A549 (cell line): Measurements from ENCODE around the gene SLC35F3. TPM values are rescaled to one million over a fixed set of nuclear protein-coding genes. Genes with fewer than 3 reads are reported as not detected.
A peak's percentile ranks its signal among the peaks of the same experiment; 100 is the strongest.

Experiments
- ATAC-seq, 2 experiments: fragments of 200-7000 bp in 1 of 2; fragments of >200 bp in 1 of 2; cut with Nextera tagmentation in 1 of 2; cut with Tn5 transposase in 1 of 2; 3 replicates each; pipeline versions ENCODE4 v1.8.0 to v1.9.1; 2018 to 2020; ENCODE audit warnings: mild to moderate bottlenecking in 1 of 2, moderate library complexity in 1 of 2
- CTCF ChIA-PET: fragments of 300-600 bp; sonication (Branson Sonifier 250); formaldehyde crosslinking; extraction: SDS; loops from one replicate; lab custom pipeline; 2021; ENCODE audit warnings: antibody characterized with exemption, inconsistent platforms; lab: Yijun Ruan, JAX
- POLR2A ChIA-PET: fragments of 350-600 bp; formaldehyde crosslinking; extraction: SDS; loops from one replicate; lab custom pipeline; 2021; ENCODE audit warnings: antibody characterized with exemption, inconsistent platforms; lab: Yijun Ruan, JAX
- DNase-seq, 2 experiments: peaks; one replicate each; pipeline versions ENCODE4 v3.0.0 to v3.0.0-alpha.2; 2011 to 2016; ENCODE audit warnings: low read depth in 1 of 2, low spot score in 1 of 2
- FAIRE-seq: peaks from 2 replicates; lab custom pipeline; 2011; peaks lifted over from hg19 to GRCh38; lab: Jason Lieb, UNC
- H3K27ac ChIP-seq, 2 experiments: fragments of >200 bp; sonication (Bioruptor Twin); formaldehyde crosslinking; 3 replicates each; pipeline ENCODE4 v1.5.1; 2016 to 2017
- H3K4me1 ChIP-seq: fragments of >200 bp; sonication (Bioruptor Twin); formaldehyde crosslinking; 3 replicates; pipeline ENCODE4 v1.6.1; 2016
- H3K4me2 ChIP-seq: fragments of >200 bp; sonication (Bioruptor Twin); formaldehyde crosslinking; 3 replicates; pipeline ENCODE4 v1.6.1; 2016
- H3K4me3 ChIP-seq: fragments of >200 bp; sonication (Bioruptor Twin); formaldehyde crosslinking; 3 replicates; pipeline ENCODE4 v1.5.1; 2016
- H3K9me3 ChIP-seq: fragments of >200 bp; sonication (Bioruptor Twin); formaldehyde crosslinking; 3 replicates; pipeline ENCODE4 v1.6.1; 2016
- ATOH8 ChIP-seq: fragments of 250-450 bp; sonication (Bioruptor Pico); IDR thresholded peaks from 2 replicates; pipeline ENCODE4 v1.5.0; 2020; ENCODE audit warnings: low read depth, mild to moderate bottlenecking, moderate library complexity
- CBX8 ChIP-seq: fragments of 200-600 bp; sonication (generic); IDR thresholded peaks from 2 replicates; pipeline ENCODE4 v1.6.1; 2016
- CHD2 ChIP-seq: fragments of 150-350 bp; IDR thresholded peaks from 2 replicates; pipeline ENCODE4 v1.6.1; 2014; ENCODE audit warnings: low read length; ENCODE audit not compliant: partially characterized antibody
- EHF ChIP-seq: fragments of 250-450 bp; sonication (Bioruptor Pico); IDR thresholded peaks from 2 replicates; pipeline ENCODE4 v1.5.0; 2020; ENCODE audit warnings: mild to moderate bottlenecking
- EHMT2 ChIP-seq: fragments of 200-600 bp; sonication (generic); IDR thresholded peaks from 2 replicates; pipeline ENCODE4 v1.6.1; 2016; ENCODE audit warnings: antibody characterized with exemption, low read depth, mild to moderate bottlenecking, moderate library complexity
- FOSB ChIP-seq: fragments of 250-450 bp; sonication (Bioruptor Pico); IDR thresholded peaks from 2 replicates; pipeline ENCODE4 v1.5.0; 2020; ENCODE audit warnings: mild to moderate bottlenecking, moderate library complexity
- FOSL2 ChIP-seq, 2 experiments: fragments of 450-650 bp in 1 of 2; fragments of >200 bp in 1 of 2; sonication (Bioruptor Twin) in 1 of 2; formaldehyde crosslinking; IDR thresholded peaks; 2 replicates each; pipeline versions ENCODE4 v1.5.0 to v1.6.1; 2016 to 2020; ENCODE audit warnings: mild to moderate bottlenecking in 1 of 2, moderate library complexity in 1 of 2
- FOXS1 ChIP-seq: fragments of 250-450 bp; sonication (Bioruptor Pico); IDR thresholded peaks from 2 replicates; pipeline ENCODE4 v1.5.0; 2020; ENCODE audit warnings: mild to moderate bottlenecking, moderate library complexity
- HEYL ChIP-seq: fragments of 250-450 bp; sonication (Bioruptor Pico); IDR thresholded peaks from 2 replicates; pipeline ENCODE4 v1.8.0; 2021; ENCODE audit warnings: mild to moderate bottlenecking, moderate library complexity
- HOXB5 ChIP-seq: fragments of 250-450 bp; sonication (Bioruptor Pico); IDR thresholded peaks from 2 replicates; pipeline ENCODE4 v1.5.0; 2020; ENCODE audit warnings: mild to moderate bottlenecking, moderate library complexity
- JUN ChIP-seq, 2 experiments: fragments of >200 bp; sonication (Bioruptor Twin); formaldehyde crosslinking; IDR thresholded peaks; 2 replicates in 1 of 2; 3 replicates in 1 of 2; pipeline ENCODE4 v1.6.1; 2016 to 2017
- KDM5A ChIP-seq: fragments of 200-600 bp; sonication (generic); IDR thresholded peaks from 2 replicates; pipeline ENCODE4 v1.6.1; 2016; ENCODE audit warnings: antibody characterized with exemption, mild to moderate bottlenecking
- MAX ChIP-seq: IDR thresholded peaks from 2 replicates; pipeline ENCODE4 v1.6.1; 2012
- NPAS2 ChIP-seq: fragments of 250-450 bp; sonication (Bioruptor Pico); IDR thresholded peaks from 2 replicates; pipeline ENCODE4 v1.8.0; 2022; ENCODE audit warnings: mild to moderate bottlenecking, moderate library complexity, borderline replicate concordance
- POLR2AphosphoS2 ChIP-seq: conservative IDR thresholded peaks from 2 replicates; pipeline ENCODE4 v1.6.1; 2012; ENCODE audit warnings: low read length, improper control_type of control experiment, inconsistent platforms
- RAD21 ChIP-seq, 2 experiments: fragments of >200 bp in 1 of 2; sonication (Bioruptor Twin) in 1 of 2; formaldehyde crosslinking in 1 of 2; IDR thresholded peaks in 1 of 2; conservative IDR thresholded peaks in 1 of 2; 2 replicates in 1 of 2; 3 replicates in 1 of 2; pipeline ENCODE4 v1.6.1; 2012 to 2018; ENCODE audit warnings: inconsistent platforms in 1 of 2
- RARB ChIP-seq: fragments of 250-450 bp; sonication (Bioruptor Pico); IDR thresholded peaks from 2 replicates; pipeline ENCODE4 v1.8.0; 2021; ENCODE audit warnings: mild to moderate bottlenecking, moderate library complexity
- RFX5 ChIP-seq: fragments of 450-650 bp; IDR thresholded peaks from 2 replicates; pipeline ENCODE4 v1.7.1; 2014; ENCODE audit warnings: antibody characterized with exemption, mild to moderate bottlenecking, moderate library complexity
- SMC3 ChIP-seq: fragments of >200 bp; sonication (Bioruptor Twin); formaldehyde crosslinking; IDR thresholded peaks from 3 replicates; pipeline ENCODE4 v1.6.1; 2018; ENCODE audit warnings: inconsistent platforms
- TP53 ChIP-seq: fragments of 250-450 bp; sonication (Bioruptor Pico); IDR thresholded peaks from 2 replicates; pipeline ENCODE4 v1.5.0; 2021; ENCODE audit warnings: mild to moderate bottlenecking, moderate library complexity
- ZFP36 ChIP-seq: fragments of 450-650 bp; IDR thresholded peaks from 2 replicates; pipeline ENCODE4 v1.6.1; 2014; ENCODE audit warnings: borderline replicate concordance; ENCODE audit not compliant: partially characterized antibody
- WGBS: methylation state at CpG from one replicate; pipeline ENCODE4 v1.1.6; 2017; ENCODE audit errors: missing lambda C conversion rate; 5-methylcytosine and 5-hydroxymethylcytosine counted together
- polyA plus RNA-seq, 4 experiments: library from polyadenylated mRNA; depleted of rRNA in 3 of 4; stranded (reverse); fragments of >200 nt; fragmentation: RNase III in 1 of 4; extraction: RNeasy Plus Mini Kit Qiagen cat#74134 plus additional on column Dnase treatment in 1 of 4; gene quantifications; 2 replicates in 3 of 4; 3 replicates in 1 of 4; pipeline ENCODE4 v1.2.3, GENCODE V29; 2011 to 2017
- TF ChIP-seq, protein P1 (sequence below): fragments of 150-350 bp; IDR thresholded peaks from 2 replicates; pipeline ENCODE4 v1.6.1; 2014; ENCODE audit warnings: low read depth, mild to moderate bottlenecking, low read length
- TF ChIP-seq, protein P2 (sequence below): fragments of >200 bp; sonication (Bioruptor Twin); formaldehyde crosslinking; IDR thresholded peaks from 3 replicates; pipeline ENCODE4 v1.6.1; 2016

SLC35F3 gene
- polyA plus RNA-seq, 2 of the 4 experiments (the other 2 are of a cell fraction): 5.5 to 7.8 TPM

DNA sequence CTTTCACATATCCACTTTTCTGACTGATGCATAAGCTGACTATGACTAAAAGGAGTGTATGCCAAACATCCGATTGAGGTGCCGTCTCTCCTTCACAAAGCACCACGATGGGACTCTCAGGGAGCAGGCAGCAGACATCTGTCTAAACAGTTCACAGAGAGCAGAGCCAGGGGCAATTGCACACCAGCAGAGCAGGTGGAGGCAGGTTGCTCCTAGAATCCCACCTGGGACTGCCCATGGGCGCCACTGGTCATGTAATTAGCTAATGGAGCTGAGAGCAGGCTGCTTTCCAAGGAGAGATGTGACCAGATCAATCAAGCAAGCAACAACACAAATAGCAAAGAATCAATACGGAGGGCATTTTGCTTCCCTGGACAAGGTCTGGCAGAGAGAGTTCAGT lies 438.3 kb downstream of the SLC35F3 start:
- ChIA-PET CTCF (interaction anchor here (0.6 to 1.4 kb wide), 3 partner anchors 16 to 228 kb away, joined by 3 to 4 read pairs (median 4); no protein-coding TSS in a partner anchor), POLR2A (no interaction called here)
- no peak for DNase-seq

GRCh38 chr1:234345237-234345636 lies 440.8 kb downstream of the SLC35F3 start:
- WGBS: 90% methylated on average over 1 of the region's 1 CpG
- FAIRE-seq: no peak
- TF ChIP-seq HEYL (CRISPR knock-in tag): no peak
- TF ChIP-seq, protein P1, sequence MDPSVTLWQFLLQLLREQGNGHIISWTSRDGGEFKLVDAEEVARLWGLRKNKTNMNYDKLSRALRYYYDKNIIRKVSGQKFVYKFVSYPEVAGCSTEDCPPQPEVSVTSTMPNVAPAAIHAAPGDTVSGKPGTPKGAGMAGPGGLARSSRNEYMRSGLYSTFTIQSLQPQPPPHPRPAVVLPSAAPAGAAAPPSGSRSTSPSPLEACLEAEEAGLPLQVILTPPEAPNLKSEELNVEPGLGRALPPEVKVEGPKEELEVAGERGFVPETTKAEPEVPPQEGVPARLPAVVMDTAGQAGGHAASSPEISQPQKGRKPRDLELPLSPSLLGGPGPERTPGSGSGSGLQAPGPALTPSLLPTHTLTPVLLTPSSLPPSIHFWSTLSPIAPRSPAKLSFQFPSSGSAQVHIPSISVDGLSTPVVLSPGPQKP: no peak
- Histone ChIP-seq H3K4me3 (no peak overlapping the region), H3K4me2 (no peak overlapping the region), H3K27ac (no peak overlapping the region), H3K4me1 (no peaks in the 10 kb centered on the region), H3K9me3 (0 out of 3 replicates have a peak, but pooled peaks cover 6% of the 10 kb centered on the region)
- ATAC-seq: no peak
- DNase-seq: no peak
- ChIA-PET CTCF (interaction anchor here (1.5 to 3.9 kb wide), 2 partner anchors 17 to 35 kb away, joined by 6 to 15 read pairs; no protein-coding TSS in a partner anchor), POLR2A (no interaction called here)

More for the DNA sequence above, 438.3 kb downstream of the SLC35F3 start:
- Histone ChIP-seq H3K4me3 (no peak overlapping the region), H3K4me2 (no peak overlapping the region), H3K9me3 (peaks cover 21% of the 10 kb centered on the region; the same call in 2 of the 3 replicates), H3K4me1 (no peaks in the 10 kb centered on the region), H3K27ac (no peak overlapping the region)
- WGBS: 65% methylated on average over 5 of the region's 5 CpGs
- FAIRE-seq: no peak
- no peak for ATAC-seq
- TF ChIP-seq EHMT2 (no peak), TP53 (no peak), RFX5 (no peak), ATOH8 (no peak), MAX (no peak), FOSL2 (IDR thresholded peaks at IDR 0.05) (no peak), FOSL2 (CRISPR knock-in tag; IDR thresholded peaks at IDR 0.05) (no peak), POLR2AphosphoS2 (no peak), EHF (CRISPR knock-in tag) (no peak), NPAS2 (CRISPR knock-in tag) (no peak)
- TF ChIP-seq, protein P2, sequence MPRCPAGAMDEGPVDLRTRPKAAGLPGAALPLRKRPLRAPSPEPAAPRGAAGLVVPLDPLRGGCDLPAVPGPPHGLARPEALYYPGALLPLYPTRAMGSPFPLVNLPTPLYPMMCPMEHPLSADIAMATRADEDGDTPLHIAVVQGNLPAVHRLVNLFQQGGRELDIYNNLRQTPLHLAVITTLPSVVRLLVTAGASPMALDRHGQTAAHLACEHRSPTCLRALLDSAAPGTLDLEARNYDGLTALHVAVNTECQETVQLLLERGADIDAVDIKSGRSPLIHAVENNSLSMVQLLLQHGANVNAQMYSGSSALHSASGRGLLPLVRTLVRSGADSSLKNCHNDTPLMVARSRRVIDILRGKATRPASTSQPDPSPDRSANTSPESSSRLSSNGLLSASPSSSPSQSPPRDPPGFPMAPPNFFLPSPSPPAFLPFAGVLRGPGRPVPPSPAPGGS: no peak

- FAIRE-seq: no peak
- Histone ChIP-seq H3K27ac (no peak overlapping the region), H3K4me1 (no peaks in the 10 kb centered on the region), H3K9me3 (no peaks in the 10 kb centered on the region), H3K4me3 (no peak overlapping the region), H3K4me2 (no peak overlapping the region)
- TF ChIP-seq JUN (IDR thresholded peaks at IDR 0.05): no peak
- ChIA-PET CTCF (interaction anchor here (1.1 kb wide), 1 partner anchor 23 kb away, joined by 3 read pairs; no protein-coding TSS in a partner anchor), POLR2A (no interaction called here)
- WGBS: 81% methylated on average over 4 of the region's 4 CpGs
- DNase-seq: no peak
- no peak for ATAC-seq
Measured at GRCh38 chr1:234348964-234349363, 444.5 kb downstream of the SLC35F3 start.

- no peak for TF ChIP-seq KDM5A
- TF ChIP-seq SMC3: no peak
- no peak for TF ChIP-seq HOXB5 (CRISPR knock-in tag)
- no peak for TF ChIP-seq CHD2
- TF ChIP-seq ZFP36: no peak
- TF ChIP-seq HEYL (CRISPR knock-in tag): no peak
- no peak for TF ChIP-seq FOSB (CRISPR knock-in tag)
- TF ChIP-seq FOXS1 (CRISPR knock-in tag): no peak
- no peak for TF ChIP-seq RARB (CRISPR knock-in tag)
- no peak for TF ChIP-seq EHMT2
- no peak for TF ChIP-seq RAD21 (conservative IDR thresholded peaks at IDR 0.05 in 1 of 2, IDR thresholded peaks at IDR 0.05 in 1 of 2)
- no peak for TF ChIP-seq CBX8
- no peak for TF ChIP-seq JUN (IDR thresholded peaks at IDR 0.05)
- TF ChIP-seq, all 56 proteins: peak for 0
- peak overlapping the region; percentile 49 for H3K4me3 ChIP-seq
- 84% methylated on average over 3 of the region's 3 CpGs for WGBS
- peak overlapping the region; percentile 74 to 81; a peak in 3 of 6 replicates for H3K27ac ChIP-seq
- POLR2A ChIA-PET: interaction anchor here (1.6 to 2.5 kb wide), 2 partner anchors 15 to 17 kb away, joined by 4 to 10 read pairs; partner anchors contain the start of gene COA6
- 0 out of 6 replicates have a peak, but pooled peaks of 1 of the 2 experiments have one; percentile 27 for ATAC-seq
- no peaks in the 10 kb centered on the region for H3K4me1 ChIP-seq
- H3K4me2 ChIP-seq: peak overlapping the region; percentile 77
- CTCF ChIA-PET: interaction anchor here (0.8 to 1.0 kb wide), 2 partner anchors 46 to 244 kb away, joined by 3 to 4 read pairs; no protein-coding TSS in a partner anchor
- DNase-seq: no peak
- FAIRE-seq: no peak
- no peaks in the 10 kb centered on the region for H3K9me3 ChIP-seq
Measured at GRCh38 chr1:234355782-234356510, 451.5 kb downstream of the SLC35F3 start.
